Motor neuron (in vitro differentiated cells): ENCODE measurements around the gene CENPT. TPM values are rescaled to one million over a fixed set of nuclear protein-coding genes. Genes with fewer than 3 reads are reported as not detected.

ENCODE experiments used
- ATAC-seq, 8 experiments: fragments of 200-7000 bp; cut with Tn5 transposase; replicated peaks in 6 of 8; 2 replicates each; pipeline ENCODE4 v1.8.0; 2021; ENCODE audit warnings: mild to moderate bottlenecking in 8 of 8, moderate library complexity in 8 of 8
- H3K27ac ChIP-seq, 2 donors: fragments of 250-450 bp; sonication (Bioruptor Pico); 2 replicates each; pipeline ENCODE4 v1.9.0; 2021; ENCODE audit warnings: antibody characterized with exemption in 2 of 2, mild to moderate bottlenecking in 2 of 2, moderate library complexity in 1 of 2
- H3K4me1 ChIP-seq, 2 donors: fragments of 250-450 bp; sonication (Bioruptor Pico); replicated peaks in 1 of 2; 2 replicates each; pipeline ENCODE4 v1.6.1; 2021; ENCODE audit warnings: antibody characterized with exemption in 2 of 2, mild to moderate bottlenecking in 2 of 2, moderate library complexity in 1 of 2
- H3K4me3 ChIP-seq, 5 donors: fragments of 250-450 bp; sonication (Bioruptor Pico); 2 replicates each; pipeline ENCODE4 v1.9.0; 2021; ENCODE audit warnings: antibody characterized with exemption in 5 of 5, mild to moderate bottlenecking in 5 of 5, moderate library complexity in 4 of 5
- WGBS, 10 experiments: fragments of 450-650 bp; shearing (Covaris generic); methylation state at CpG; one replicate each; pipeline ENCODE4 v1.0.0; 2022; 5-methylcytosine and 5-hydroxymethylcytosine counted together
- in situ Hi-C, 9 experiments: fragments of 400-800 bp; cut with MboI; loops; one replicate each; pipeline ENCODE4 v1.15.0; 2021; ENCODE audit warnings: low sequenced_read_pairs in 9 of 9, low pct_unique_long_range_greater_than_20kb in 2 of 9; ENCODE audit not compliant: unreplicated experiment in 9 of 9
- total RNA-seq, 8 experiments: library from RNA; unstranded; fragments of 300-600 nt; gene quantifications; 2 replicates each; pipeline versions ENCODE4 v1.2.3 to v1.2.4, GENCODE V29; 2022

CENPT gene
- total RNA-seq, 8 experiments from 2014 or later, result 21.4 to 42.8 (median 34.0) TPM

GRCh38 chr16:67806428-67807147, 40.9 kb downstream of the CENPT start, which contains the start of the genes RANBP10 and TSNAXIP1:
TSS of gene RANBP10 (minus strand) at chr16:67806560. CDS start at chr16:67806536, 24 bp downstream.
TSS of gene TSNAXIP1 (plus strand) at chr16:67806889. CDS start at chr16:67807150, 261 bp downstream.
- Histone ChIP-seq H3K4me1 (peaks cover 5 to 7% of the 10 kb centered on the region in 2 donors), H3K4me3 (peak within 1 kb of the TSS; percentile 65 to 94 (median 82)), H3K27ac (peak within 1 kb of the TSS; percentile 86 to 87)
- in situ Hi-C loops, result no loop called here
- WGBS, 10 experiments, result 0 to 5% (median 0%) methylated on average over 3 to 22 of the region's 54 CpGs; no CpG with 5 or more reads in 5 of the 10 experiments
- ATAC-seq, result peak; percentile 92 to 97 (median 95)

GRCh38 chr16:67805718-67806427, 41.6 kb downstream of the CENPT start:
- peak overlapping the region; percentile 72 to 87 for H3K27ac ChIP-seq
- peak in 4 of 8 experiments; percentile 3 to 9 (median 8) for ATAC-seq
- 0 to 20% (median 0%) methylated on average over 1 to 16 of the region's 26 CpGs; no CpG with 5 or more reads in 3 of the 10 experiments for WGBS, 10 experiments

GRCh38 chr16:67804853-67805542, 42.5 kb downstream of the CENPT start:
- in situ Hi-C loops, result no loop called here

More at GRCh38 chr16:67805718-67806427, 41.6 kb downstream of the CENPT start:
- Histone ChIP-seq H3K4me1 (peaks cover 5 to 7% of the 10 kb centered on the region in 2 donors), H3K4me3 (peak overlapping the region; percentile 65 to 94 (median 82))
- in situ Hi-C loops, result no loop called here

GRCh38 chr16:67803894-67804293, 43.6 kb downstream of the CENPT start:
- peaks cover 7% of the 10 kb centered on the region in 2 donors for H3K4me1 ChIP-seq
- H3K4me3 ChIP-seq, result no peak overlapping the region
- 50 to 100% (median 85%) methylated on average over 1 to 3 of the region's 3 CpGs; no CpG with 5 or more reads in 7 of the 10 experiments for WGBS, 10 experiments
- in situ Hi-C loops, result no loop called here
- ATAC-seq, result no peak
- no peak overlapping the region for H3K27ac ChIP-seq

More at GRCh38 chr16:67804853-67805542, 42.5 kb downstream of the CENPT start:
- H3K4me3 ChIP-seq, result peak overlapping the region; percentile 65 to 94 (median 82)
- ATAC-seq, result no peak
- 66 to 94% (median 70%) methylated on average over 1 to 3 of the region's 4 CpGs; no CpG with 5 or more reads in 5 of the 10 experiments for WGBS, 10 experiments
- H3K4me1 ChIP-seq, result peaks cover 7% of the 10 kb centered on the region in 2 donors
- H3K27ac ChIP-seq, result no peak overlapping the region

- H3K4me3 ChIP-seq, result no peak overlapping the region
- ATAC-seq, result no peak
- in situ Hi-C loops, result no loop called here
- 83 to 100% (median 100%) methylated on average over 1 to 2 of the region's 2 CpGs; no CpG with 5 or more reads in 5 of the 10 experiments for WGBS, 10 experiments
- H3K4me1 ChIP-seq, result peaks cover 4 to 7% of the 10 kb centered on the region in 2 donors
- no peak overlapping the region for H3K27ac ChIP-seq
These were observed 45.6 kb downstream of the CENPT start for GRCh38 chr16:67801883-67802282.

GRCh38 chr16:67801241-67801640, 46.3 kb downstream of the CENPT start:
- no peak for ATAC-seq
- Histone ChIP-seq H3K4me3 (no peak overlapping the region), H3K4me1 (peaks cover 4 to 7% of the 10 kb centered on the region in 2 donors), H3K27ac (no peak overlapping the region)
- in situ Hi-C loops, result no loop called here
- 86 to 100% methylated on average over 1 of the region's 1 CpG; no CpG with 5 or more reads in 8 of the 10 experiments for WGBS, 10 experiments

- 60 to 100% (median 93%) methylated on average over 1 to 6 of the region's 7 CpGs for WGBS, 10 experiments
- ATAC-seq, result peak; percentile 43 to 97 (median 96)
These were observed 47.1 kb downstream of the CENPT start for GRCh38 chr16:67800338-67800926.

GRCh38 chr16:67796099-67796718, 51.3 kb downstream of the CENPT start:
- Histone ChIP-seq H3K4me1 (peaks cover 0 to 2% of the 10 kb centered on the region in 2 donors), H3K4me3 (no peak overlapping the region), H3K27ac (no peak overlapping the region)
- WGBS, 10 experiments, result 93 to 100% (median 100%) methylated on average over 1 to 5 of the region's 5 CpGs; no CpG with 5 or more reads in 3 of the 10 experiments
- in situ Hi-C loops, result no loop called here
- ATAC-seq, result peak in 2 of 8 experiments; percentile 18 to 47

More at GRCh38 chr16:67800338-67800926, 47.1 kb downstream of the CENPT start:
- Histone ChIP-seq H3K27ac (peak overlapping the region in 1 of 2 donors; percentile 62), H3K4me1 (peaks cover 4 to 6% of the 10 kb centered on the region in 2 donors), H3K4me3 (no peak overlapping the region)
- in situ Hi-C loops, result no loop called here

GRCh38 chr16:67790071-67790470, 57.4 kb downstream of the CENPT start:
- in situ Hi-C loops, result no loop called here
- no peak for ATAC-seq
- no peaks in the 10 kb centered on the region for H3K4me1 ChIP-seq
- no peak overlapping the region for H3K27ac ChIP-seq
- H3K4me3 ChIP-seq, result no peak overlapping the region

- Histone ChIP-seq H3K27ac (no peak overlapping the region), H3K4me1 (no peaks in the 10 kb centered on the region), H3K4me3 (no peak overlapping the region)
- ATAC-seq, result no peak
- in situ Hi-C loops, result no loop called here
- WGBS, 10 experiments, result 95 to 100% (median 100%) methylated on average over 1 to 4 of the region's 5 CpGs; no CpG with 5 or more reads in 5 of the 10 experiments
These were observed 61.0 kb downstream of the CENPT start for GRCh38 chr16:67786491-67786890.

- no peak overlapping the region for H3K4me3 ChIP-seq
- in situ Hi-C loops, result no loop called here
- no peaks in the 10 kb centered on the region for H3K4me1 ChIP-seq
- no peak for ATAC-seq
- H3K27ac ChIP-seq, result no peak overlapping the region
These were observed 64.2 kb downstream of the CENPT start for GRCh38 chr16:67783353-67783725.
